ENCODE measurements around the gene NEK10.

DNA sequence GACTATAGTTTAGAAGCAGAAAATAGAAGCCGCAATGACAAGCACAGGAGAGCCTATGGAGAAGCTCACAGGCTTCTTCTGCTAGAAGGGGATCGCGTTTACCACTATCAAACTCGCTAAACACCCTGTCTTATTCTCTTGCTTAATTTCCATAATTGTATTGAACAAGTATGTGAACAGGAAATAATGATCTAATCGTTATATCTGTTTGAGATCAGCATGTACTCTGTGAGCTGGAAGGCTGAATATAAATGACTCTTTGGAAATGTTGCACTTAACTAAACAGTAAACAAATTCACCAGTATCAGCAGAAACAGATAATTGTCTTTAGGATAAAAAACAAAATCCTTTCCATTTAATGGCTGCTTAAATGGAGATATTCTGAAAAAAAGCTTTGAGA is 15.0 kb downstream of the NEK10 start:
- TF ChIP-seq SREBF2 (CRISPR knock-in tag; IDR thresholded peaks at IDR 0.05) (no peak), ZNF3 (CRISPR knock-in tag; IDR thresholded peaks at IDR 0.05) (no peak), HSF4 (CRISPR knock-in tag; IDR thresholded peaks at IDR 0.05; ENCODE audit: borderline replicate concordance) (no peak), CEBPB (tag; IDR thresholded peaks at IDR 0.05) (no peak), ID3 (CRISPR knock-in tag; IDR thresholded peaks at IDR 0.05) (no peak), ID3 (tag; IDR thresholded peaks at IDR 0.05) (no peak), SIRT6 (IDR thresholded peaks at IDR 0.05; ENCODE audit: low read depth, low read length) (no peak), PHF8 (IDR thresholded peaks at IDR 0.05; ENCODE audit: borderline replicate concordance, low read length) (no peak), ZNF830 (CRISPR knock-in tag; IDR thresholded peaks at IDR 0.05) (no peak), POLR2A (conservative IDR thresholded peaks at IDR 0.05) (no peak), YY1 (IDR thresholded peaks at IDR 0.05; ENCODE audit: borderline replicate concordance in 1 of 3, control insufficient read depth in 1 of 3, extremely low read depth in 1 of 3, insufficient read depth in 3 of 3, insufficient read length in 1 of 3, insufficient replicate concordance in 2 of 3, low read depth in 1 of 3, low read length in 2 of 3) (no peak), FOXK2 (conservative IDR thresholded peaks at IDR 0.05 in 1 of 2, IDR thresholded peaks at IDR 0.05 in 1 of 2; ENCODE audit: low read depth in 2 of 2) (no peak), POLR2AphosphoS2 (IDR thresholded peaks at IDR 0.05; ENCODE audit: low read length) (no peak), PHF21A (IDR thresholded peaks at IDR 0.05; ENCODE audit: borderline replicate concordance, low read depth) (no peak)
